ENCODE data around the gene COL1A2.

COL1A2 gene

DNA sequence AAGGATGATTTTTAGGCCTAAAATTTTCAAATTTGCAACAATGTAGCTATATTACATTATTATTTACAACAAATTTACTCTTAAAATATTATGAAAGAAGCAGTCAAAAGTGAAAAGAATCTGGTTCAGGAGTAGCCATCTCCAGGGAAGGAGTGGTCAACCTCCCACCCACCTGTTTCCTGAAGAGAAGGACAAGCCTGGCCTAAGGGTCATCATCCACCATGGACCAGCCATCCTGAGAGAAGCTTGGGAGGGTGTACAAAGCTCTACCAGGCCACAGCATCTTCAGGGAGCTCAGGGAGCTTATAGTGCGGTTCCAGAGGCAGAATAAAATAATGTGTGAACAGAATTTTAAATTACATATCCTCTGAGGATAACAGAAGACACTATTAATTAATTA, 38.1 kb downstream of the COL1A2 start:
- DNase-seq (ENCODE audit: low read depth in 2 of 3, low spot score in 2 of 3), result no peak

GRCh38 chr7:94433224-94433623, 38.5 kb downstream of the COL1A2 start:
- no peak for DNase-seq (ENCODE audit: low read depth in 2 of 3, low spot score in 2 of 3)

DNA sequence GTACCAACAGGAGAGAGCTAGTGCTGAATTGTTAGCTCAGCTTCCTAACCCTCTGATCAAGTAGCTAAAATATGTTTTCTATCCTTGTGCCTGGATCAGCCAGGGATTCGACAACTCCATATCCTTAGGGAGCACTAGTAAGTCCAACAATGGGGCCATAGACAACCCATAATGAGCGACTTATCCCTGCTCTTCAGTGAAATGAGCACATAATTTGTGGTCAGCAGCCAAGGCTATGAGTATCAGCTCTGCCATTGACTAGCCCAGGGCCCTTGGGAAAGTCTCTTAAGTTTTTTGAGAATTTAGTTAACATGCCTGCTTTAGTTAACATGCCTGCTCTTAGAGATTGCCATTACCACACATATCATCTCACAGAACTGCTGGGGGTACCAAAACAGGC, 39.3 kb downstream of the COL1A2 start:
- DNase-seq (ENCODE audit: low read depth in 2 of 3, low spot score in 2 of 3), result no peak

- DNase-seq (ENCODE audit: low read depth in 2 of 3, low spot score in 2 of 3), result no peak
These were observed 41.4 kb downstream of the COL1A2 start for GRCh38 chr7:94436018-94436604.

DNA sequence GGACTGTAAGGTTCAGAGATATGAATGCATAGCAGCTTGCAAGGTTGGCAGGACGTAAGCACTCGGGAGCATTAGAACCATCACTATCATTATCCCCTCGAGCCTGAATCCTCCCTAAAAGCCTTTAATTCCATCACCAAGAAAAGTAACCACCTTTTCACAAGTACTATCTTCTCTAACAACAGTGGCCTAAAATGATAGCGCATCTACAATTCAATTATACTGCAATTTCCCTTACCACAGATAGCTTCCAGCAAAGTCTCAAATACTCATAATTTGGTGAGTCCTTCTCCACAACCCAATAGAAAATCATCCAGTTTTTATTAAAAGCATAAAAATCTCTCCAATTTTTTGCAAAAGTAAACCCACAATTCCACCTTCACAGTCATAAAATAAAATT, 42.0 kb downstream of the COL1A2 start:
- no peak for DNase-seq (ENCODE audit: low read depth in 2 of 3, low spot score in 2 of 3)

DNA sequence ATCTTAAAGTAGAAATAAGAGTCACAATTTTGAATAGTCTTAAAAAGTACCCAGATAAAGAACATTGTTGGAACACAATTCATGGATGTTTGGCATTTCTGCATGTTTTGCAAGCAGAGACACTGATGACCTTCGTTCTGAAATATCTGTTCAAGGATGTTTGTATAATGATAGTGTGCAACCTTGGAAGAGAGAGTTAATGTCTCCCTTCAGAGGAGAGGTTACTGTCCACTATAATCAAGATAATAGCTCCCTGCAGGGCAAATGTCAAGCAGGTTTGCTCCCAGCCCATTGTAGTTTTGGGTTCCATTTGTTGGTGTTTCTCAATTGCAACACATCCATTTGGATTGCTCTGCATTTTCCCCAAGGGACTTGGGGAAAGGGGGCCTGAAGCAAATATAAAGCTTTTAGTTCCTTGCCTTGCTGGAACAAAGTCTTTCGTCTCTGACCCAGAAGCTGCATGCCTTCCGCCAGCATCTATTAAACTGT, 45.2 kb downstream of the COL1A2 start:
- DNase-seq (ENCODE audit: low read depth in 2 of 3, low spot score in 2 of 3), result no peak

DNA sequence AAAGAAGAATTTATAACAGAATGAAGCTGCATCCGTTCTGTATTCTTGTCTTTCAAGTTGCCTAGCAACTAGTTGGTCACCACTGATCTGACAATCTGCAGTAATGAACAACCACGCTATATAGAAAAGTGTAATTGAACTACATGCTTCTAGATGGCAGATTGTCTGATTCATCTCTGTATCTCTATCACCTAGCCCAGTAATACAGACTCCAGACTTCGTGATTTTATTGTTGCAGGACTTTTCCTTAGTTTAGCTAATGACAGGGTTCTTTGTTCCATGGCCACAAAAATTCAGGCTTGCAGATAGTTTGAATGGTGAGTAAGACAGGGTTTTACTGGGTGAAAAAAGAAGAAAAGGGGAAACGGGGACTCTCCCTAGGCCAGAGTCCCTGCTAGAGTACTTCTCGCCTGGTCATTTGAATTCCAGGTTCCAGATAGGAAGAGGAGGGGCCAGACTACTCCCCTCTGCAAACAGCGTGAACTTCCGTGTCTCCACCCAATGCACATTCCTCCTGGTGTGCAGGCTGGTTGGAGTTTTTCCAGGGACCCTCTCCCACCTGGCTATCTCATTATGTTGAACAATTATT, 45.9 kb downstream of the COL1A2 start:
- DNase-seq (ENCODE audit: low read depth in 2 of 3, low spot score in 2 of 3), result no peak

- no peak for DNase-seq (ENCODE audit: low read depth in 2 of 3, low spot score in 2 of 3)
These were observed 46.4 kb downstream of the COL1A2 start for GRCh38 chr7:94441138-94441537.

DNA sequence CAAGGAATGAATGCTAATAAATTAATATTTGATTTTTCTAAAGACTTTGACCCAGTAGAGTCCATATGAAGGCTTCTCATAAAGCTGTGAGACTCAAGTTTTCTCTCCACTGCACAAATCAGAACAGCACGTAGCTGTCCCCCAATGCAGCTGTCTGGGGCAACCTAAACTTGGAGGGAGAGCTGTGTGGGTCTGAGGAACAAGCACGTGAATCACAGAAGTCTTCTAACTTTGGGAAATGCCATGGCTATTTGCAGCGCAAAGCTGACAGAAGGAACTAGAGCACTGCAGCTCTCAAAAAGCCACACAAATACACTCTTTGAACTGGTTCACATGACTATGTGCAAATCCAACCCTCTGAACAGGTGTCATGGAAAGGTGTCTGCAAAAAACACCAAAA, 47.9 kb downstream of the COL1A2 start:
- DNase-seq (ENCODE audit: low read depth in 2 of 3, low spot score in 2 of 3), result no peak

- no peak for DNase-seq (ENCODE audit: low read depth in 2 of 3, low spot score in 2 of 3)
These were observed 50.1 kb downstream of the COL1A2 start for GRCh38 chr7:94444813-94445212.

- DNase-seq (ENCODE audit: low read depth in 2 of 3, low spot score in 2 of 3), result no peak
These were observed 51.0 kb downstream of the COL1A2 start for GRCh38 chr7:94445696-94446194.

GRCh38 chr7:94446308-94446707, 51.6 kb downstream of the COL1A2 start:
- no peak for DNase-seq (ENCODE audit: low read depth in 2 of 3, low spot score in 2 of 3)

- no peak for DNase-seq (ENCODE audit: low read depth in 2 of 3, low spot score in 2 of 3)
These were observed 54.5 kb downstream of the COL1A2 start for GRCh38 chr7:94449151-94449725.

GRCh38 chr7:94450044-94450697, 55.5 kb downstream of the COL1A2 start:
- DNase-seq (ENCODE audit: low read depth in 2 of 3, low spot score in 2 of 3), result no peak

GRCh38 chr7:94451187-94451586, 56.5 kb downstream of the COL1A2 start:
- no peak for DNase-seq (ENCODE audit: low read depth in 2 of 3, low spot score in 2 of 3)

- no peak for DNase-seq (ENCODE audit: low read depth in 2 of 3, low spot score in 2 of 3)
These were observed 57.5 kb downstream of the COL1A2 start for GRCh38 chr7:94452239-94452638.

GRCh38 chr7:94453898-94454297, 59.2 kb downstream of the COL1A2 start:
- no peak for DNase-seq (ENCODE audit: low read depth in 2 of 3, low spot score in 2 of 3)

GRCh38 chr7:94458041-94458440, 63.3 kb downstream of the COL1A2 start:
- no peak for DNase-seq (ENCODE audit: low read depth in 2 of 3, low spot score in 2 of 3)

DNA sequence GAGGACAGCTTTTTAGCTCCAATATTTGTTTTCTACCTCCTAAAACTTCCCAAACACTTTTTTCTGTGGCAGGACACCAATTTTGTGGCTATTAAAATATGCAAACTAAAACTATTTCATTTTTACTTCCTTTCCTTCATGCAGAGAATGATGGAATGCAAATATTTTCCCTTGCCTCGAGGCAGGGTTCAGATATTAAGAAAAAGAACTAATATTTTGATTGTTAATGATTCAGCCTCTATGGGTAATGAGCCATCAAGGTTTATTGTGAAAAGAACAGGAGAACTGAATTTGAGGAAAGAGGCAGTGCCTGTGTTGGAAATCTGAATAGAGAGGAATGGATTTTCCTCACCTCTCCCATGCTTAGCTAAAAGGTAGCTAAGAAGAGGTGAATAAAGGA, 71.8 kb downstream of the COL1A2 start:
- DNase-seq (ENCODE audit: low read depth in 2 of 3, low spot score in 2 of 3), result no peak

DNA sequence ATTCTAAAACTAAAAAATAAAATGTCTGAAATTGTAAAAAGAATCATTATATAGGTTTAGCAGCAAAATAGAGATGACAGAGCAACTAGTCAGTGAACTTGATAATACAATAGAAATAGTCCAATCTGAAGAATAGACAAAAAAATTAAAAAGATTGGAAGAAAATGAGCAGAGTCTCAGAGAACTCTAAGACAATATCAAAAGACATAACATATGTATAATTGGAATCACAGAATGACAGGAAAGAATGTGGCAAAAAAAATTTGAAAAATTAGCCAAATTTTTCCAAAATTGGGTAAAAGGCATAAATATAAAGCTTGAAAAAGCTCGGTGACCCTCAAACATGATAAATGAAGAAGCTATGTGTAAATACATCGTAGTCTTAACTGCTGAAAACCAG, 76.9 kb downstream of the COL1A2 start:
- no peak for DNase-seq (ENCODE audit: low read depth in 2 of 3, low spot score in 2 of 3)

DNA sequence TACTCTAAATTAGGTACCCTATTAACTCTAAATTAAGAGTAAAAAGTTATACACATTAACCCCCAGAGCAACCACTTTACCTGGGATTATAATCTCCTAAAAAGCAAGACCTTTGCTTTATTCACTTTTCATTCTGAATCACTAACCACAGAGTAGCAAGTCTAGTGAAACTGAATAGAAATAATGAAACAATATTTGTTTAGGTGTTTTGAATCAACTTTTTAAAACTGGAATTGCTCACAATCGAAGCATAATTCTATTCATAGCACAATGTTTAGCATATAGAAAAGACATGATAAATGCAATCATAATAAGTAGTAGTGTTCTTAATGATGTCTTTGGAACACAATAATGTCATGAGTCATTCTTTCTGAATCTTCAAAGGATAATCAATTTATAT, 77.9 kb downstream of the COL1A2 start:
- no peak for DNase-seq (ENCODE audit: low read depth in 2 of 3, low spot score in 2 of 3)

DNA sequence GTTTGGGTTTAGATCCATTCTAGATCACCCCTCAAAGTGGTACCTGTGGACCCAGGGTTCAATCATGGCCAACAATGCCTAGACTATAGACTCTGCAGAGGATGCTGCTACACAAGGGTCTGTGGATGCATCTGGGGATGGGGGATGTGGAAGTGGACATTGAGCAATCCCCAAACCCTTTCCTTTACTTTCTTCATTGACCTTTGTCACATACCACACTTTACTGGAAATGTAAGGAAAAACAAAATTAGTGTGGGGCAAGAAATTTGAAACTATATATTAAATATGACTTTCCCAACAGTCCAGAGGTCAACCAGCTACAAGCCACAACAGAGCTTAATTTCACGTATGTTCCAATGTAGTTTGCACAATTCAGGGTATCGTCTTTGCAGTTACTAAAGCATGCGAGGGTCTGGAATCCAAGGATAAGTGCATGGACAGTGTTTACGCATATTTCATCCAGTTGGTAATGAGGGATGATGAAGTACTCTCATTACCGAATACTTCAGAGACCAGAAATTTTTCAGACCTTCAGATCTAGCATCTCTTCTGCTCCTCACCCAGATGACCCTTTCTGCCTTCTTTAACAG, 81.7 kb downstream of the COL1A2 start:
- no peak for DNase-seq (ENCODE audit: low read depth in 2 of 3, low spot score in 2 of 3)
